ENCODE data around the gene PDPR. TPM values are rescaled to one million over a fixed set of nuclear protein-coding genes. Genes with fewer than 3 reads are reported as not detected.
"Not testable (repeated sequence)": the region's sequence is repeated elsewhere in the genome, so short reads cannot be mapped to it uniquely, and the experiment has no call there.

The PDPR gene
- total RNA-seq: 10 to 100 TPM; 23.2 to 38.4 (median 25.8) TPM

DNA sequence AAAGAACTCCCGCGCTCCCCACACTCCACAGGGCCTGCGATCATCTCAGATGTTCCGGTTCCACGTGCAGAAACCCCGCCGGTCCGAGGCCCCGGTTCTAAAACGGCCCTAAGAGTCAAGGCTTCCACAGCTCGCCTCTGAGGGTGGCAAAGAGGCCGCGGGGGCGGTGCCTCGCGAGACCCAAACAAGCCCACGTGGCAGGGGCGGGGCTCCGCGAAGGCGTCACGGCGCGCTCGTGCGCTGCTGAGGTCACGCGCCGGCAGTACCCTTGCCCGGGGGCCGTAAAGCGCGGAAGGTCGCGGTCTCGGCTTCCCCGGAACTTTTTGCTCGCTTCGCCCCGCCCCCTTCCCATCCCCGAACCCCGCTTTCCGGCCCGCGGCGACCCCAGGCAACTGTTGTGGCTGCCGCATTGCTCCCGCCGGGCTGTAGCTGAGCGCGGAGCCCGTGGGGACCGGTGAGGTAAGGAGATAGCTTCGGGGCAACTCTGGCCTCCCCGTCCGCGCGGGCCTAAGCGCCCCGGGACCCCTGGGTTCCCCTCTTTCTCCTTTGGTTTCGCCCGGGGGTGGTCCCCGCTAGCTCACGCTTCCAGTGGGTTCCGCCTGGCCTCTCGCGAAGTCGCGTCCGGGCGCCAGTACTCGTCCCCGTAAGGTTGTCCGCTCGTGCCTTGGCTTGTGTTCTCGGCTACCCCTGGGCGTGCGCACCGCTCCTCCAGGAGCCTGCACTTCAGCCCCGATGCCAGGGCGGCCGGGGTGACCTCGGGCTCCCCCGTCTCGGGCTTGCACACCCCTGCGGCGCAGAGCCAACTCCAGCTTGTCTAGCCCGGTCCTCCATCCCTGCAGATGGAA, at the start of gene PDPR:
Gene PDPR, plus strand, starts transcription at position 351 of the 845 bp plus-strand sequence. CDS start 6,161 bp downstream, outside the sequence.
- WGBS, 2 donors: 0% methylated on average over 43 of the region's 88 CpGs; no CpG with 5 or more reads in 1 of the 2 donors
- H3K36me3 ChIP-seq: not testable (repeated sequence)
- peak in 1 of 2 donors; percentile 66 for TF ChIP-seq POLR2A (IDR thresholded peaks at IDR 0.05)
- TF ChIP-seq EP300 (IDR thresholded peaks at IDR 0.05): peak; percentile 23 to 88

DNA sequence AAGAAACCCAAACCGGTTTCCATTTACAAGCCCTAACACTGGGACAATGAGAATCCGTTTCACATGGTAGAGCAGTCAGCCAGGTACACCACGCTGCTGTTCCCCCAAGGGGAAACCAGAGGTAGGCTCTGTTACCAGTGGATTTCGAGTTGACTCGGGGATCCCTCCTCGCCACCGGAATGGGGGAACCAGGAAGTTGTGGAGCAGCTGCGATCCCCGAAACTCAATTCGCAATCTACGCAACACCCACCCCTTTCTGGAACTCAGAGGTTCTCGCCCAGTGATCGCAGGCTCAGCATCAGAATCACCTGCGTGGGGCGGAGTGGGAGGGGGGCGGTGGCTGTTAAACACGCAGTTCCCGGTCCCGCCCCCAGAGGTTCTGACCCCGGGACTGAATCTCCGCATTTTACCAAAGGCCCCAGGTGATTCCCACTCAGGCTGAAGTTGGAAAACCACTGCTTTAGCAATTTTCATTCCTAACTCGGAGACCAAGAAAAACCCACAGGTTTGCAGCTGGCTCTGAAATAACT, 49.2 kb upstream of the PDPR start:
- peak in 1 of 2 donors; percentile 36 for TF ChIP-seq POLR2A (IDR thresholded peaks at IDR 0.05)
- TF ChIP-seq, protein P1, sequence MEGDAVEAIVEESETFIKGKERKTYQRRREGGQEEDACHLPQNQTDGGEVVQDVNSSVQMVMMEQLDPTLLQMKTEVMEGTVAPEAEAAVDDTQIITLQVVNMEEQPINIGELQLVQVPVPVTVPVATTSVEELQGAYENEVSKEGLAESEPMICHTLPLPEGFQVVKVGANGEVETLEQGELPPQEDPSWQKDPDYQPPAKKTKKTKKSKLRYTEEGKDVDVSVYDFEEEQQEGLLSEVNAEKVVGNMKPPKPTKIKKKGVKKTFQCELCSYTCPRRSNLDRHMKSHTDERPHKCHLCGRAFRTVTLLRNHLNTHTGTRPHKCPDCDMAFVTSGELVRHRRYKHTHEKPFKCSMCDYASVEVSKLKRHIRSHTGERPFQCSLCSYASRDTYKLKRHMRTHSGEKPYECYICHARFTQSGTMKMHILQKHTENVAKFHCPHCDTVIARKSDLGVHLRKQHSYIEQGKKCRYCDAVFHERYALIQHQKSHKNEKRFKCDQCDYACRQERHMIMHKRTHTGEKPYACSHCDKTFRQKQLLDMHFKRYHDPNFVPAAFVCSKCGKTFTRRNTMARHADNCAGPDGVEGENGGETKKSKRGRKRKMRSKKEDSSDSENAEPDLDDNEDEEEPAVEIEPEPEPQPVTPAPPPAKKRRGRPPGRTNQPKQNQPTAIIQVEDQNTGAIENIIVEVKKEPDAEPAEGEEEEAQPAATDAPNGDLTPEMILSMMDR (IDR thresholded peaks at IDR 0.05): peak in 2 of 5 experiments; percentile 15 to 30
- peak overlapping the region; percentile 90 to 95 (median 90) for H3K27ac ChIP-seq

More for the DNA sequence above, at the start of gene PDPR:
- Histone ChIP-seq H3K4me1 (peaks cover 0 to 15% (median 0%) of the 10 kb centered on the region in 4 donors), H3K4me3 (peak within 1 kb of the TSS; percentile 57 to 81 (median 68)), H3K27ac (peak within 1 kb of the TSS; percentile 81 to 91 (median 86))
- H3K9me3 ChIP-seq, H3K27me3 ChIP-seq: not testable (repeated sequence)
- DNase-seq (ENCODE audit: low spot score in 2 of 2): peak; percentile 90 to 92

DNA sequence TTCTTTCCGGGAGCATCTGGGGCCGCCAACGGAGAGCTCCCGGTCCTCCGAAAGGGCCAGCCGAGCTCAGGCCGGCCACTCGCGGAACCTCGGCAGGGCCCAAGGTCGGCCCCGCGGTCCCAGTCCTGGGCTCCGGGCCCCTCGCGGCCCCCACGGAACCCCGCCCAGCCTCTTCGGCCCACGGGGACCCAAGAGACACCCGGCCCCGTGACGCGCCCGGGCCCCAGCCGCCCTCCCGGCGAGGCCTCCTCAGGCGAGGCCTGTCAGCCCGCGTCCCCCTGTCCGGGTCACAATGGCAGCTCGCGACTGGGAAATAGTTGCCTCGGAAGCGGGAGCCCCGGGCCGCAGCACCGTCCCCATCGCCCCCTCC, 48.8 kb upstream of the PDPR start:
- H3K4me1 ChIP-seq: peaks cover 0 to 29% (median 0%) of the 10 kb centered on the region in 4 donors
- not testable (repeated sequence) for H3K27me3 ChIP-seq; DNase-seq (ENCODE audit: low spot score in 2 of 2); H3K36me3 ChIP-seq; H3K9me3 ChIP-seq
- peak overlapping the region; percentile 90 to 95 (median 90) for H3K27ac ChIP-seq
- peak overlapping the region; percentile 72 to 90 (median 81) for H3K4me3 ChIP-seq
- 0% methylated on average over 9 of the region's 40 CpGs; no CpG with 5 or more reads in 1 of the 2 donors for WGBS, 2 donors

More for the DNA sequence above, 49.2 kb upstream of the PDPR start:
- not testable (repeated sequence) for H3K27me3 ChIP-seq, H3K36me3 ChIP-seq, H3K9me3 ChIP-seq
- peaks cover 0 to 31% (median 0%) of the 10 kb centered on the region in 4 donors for H3K4me1 ChIP-seq
- 2 to 5% methylated on average over 16 to 22 of the region's 22 CpGs for whole genome bisulfite sequencing, 2 donors
- peak overlapping the region; percentile 72 to 90 (median 81) for H3K4me3 ChIP-seq
- peak; percentile 36 to 63 for DNase-seq (ENCODE audit: low spot score in 2 of 2)

DNA sequence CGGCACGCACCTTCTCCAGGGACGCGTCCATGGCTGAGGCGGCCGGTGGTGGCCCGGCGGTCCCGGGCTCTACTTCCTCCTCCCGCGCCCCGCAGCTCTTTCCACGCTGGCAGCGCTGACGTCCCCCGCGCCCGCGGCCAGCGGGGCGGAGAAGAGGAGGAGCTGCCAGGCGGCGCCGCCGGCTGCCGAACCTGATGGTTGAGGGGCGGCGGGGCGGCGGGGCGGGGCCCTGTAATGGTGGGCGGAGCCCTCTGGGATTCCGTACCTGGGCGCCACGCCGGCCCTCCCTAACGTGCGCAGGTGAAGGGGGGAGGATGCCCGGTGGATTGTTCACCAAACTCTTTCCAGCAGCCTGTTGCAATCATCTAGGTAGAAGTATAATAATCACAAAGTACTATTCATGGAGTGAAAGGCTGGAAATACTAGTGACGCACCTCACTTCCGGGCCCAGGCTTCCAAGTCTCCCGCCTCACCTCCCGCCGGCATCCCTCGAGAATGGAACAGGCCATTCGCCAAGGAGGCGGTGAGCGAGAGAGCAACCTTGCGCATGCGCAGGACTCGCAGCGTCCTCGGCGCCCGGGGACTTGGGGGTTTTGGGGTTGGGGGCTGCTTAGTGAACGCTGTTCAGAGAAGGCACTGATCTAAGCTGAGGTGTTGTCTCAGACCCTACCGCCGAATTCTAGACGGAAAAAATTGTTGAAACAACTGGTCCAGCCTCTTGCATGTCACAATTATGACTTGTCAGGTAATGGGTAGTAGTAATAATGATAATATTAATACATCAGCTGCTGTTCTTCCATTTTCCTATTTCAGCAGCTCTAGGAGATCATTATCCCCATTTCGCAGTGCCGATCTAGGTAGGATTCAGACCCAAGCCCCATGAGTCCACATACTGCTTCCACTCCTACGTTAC, 48.1 kb upstream of the PDPR start:
- not testable (repeated sequence) for H3K27me3 ChIP-seq, H3K9me3 ChIP-seq, H3K36me3 ChIP-seq
- Histone ChIP-seq H3K4me3 (peak overlapping the region; percentile 72 to 90 (median 81)), H3K4me1 (peaks cover 0 to 25% (median 0%) of the 10 kb centered on the region in 4 donors), H3K27ac (peak overlapping the region; percentile 90 to 95 (median 90))
- DNase-seq (ENCODE audit: low spot score in 2 of 2): peak; percentile 65 to 74
- 1 to 2% methylated on average over 35 to 57 of the region's 62 CpGs for WGBS, 2 donors
- peak in 1 of 2 donors; percentile 71 for TF ChIP-seq EP300 (IDR thresholded peaks at IDR 0.05)
- TF ChIP-seq POLR2A (IDR thresholded peaks at IDR 0.05): peak; percentile 49 to 63

DNA sequence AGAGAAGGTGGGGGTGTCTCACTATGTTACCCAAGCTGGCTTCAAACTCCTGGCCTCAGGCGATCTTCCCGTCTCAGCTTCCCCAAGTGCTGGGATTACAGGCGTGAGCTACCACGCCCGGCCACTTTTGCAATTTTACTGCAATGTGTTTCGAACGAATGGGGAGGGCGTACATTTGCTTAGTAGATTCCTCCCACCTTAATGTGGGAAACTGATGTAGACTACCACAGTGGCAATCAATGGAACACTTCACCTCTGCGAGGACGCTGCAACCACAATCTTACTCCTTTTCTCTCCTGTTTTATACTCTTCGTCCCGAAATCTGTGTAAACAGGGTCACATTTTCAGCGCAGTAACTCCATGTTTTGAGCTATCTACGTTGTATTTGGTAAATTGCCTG, 47.4 kb upstream of the PDPR start:
- H3K4me3 ChIP-seq: peak overlapping the region in 3 of 4 donors; percentile 72 to 90 (median 74)
- H3K36me3 ChIP-seq; DNase-seq (ENCODE audit: low spot score in 2 of 2); H3K9me3 ChIP-seq; H3K27me3 ChIP-seq; H3K27ac ChIP-seq: not testable (repeated sequence)
- 22 to 37% methylated on average over 14 of the region's 14 CpGs for WGBS, 2 donors
- peaks cover 0 to 25% (median 0%) of the 10 kb centered on the region in 4 donors for H3K4me1 ChIP-seq

DNA sequence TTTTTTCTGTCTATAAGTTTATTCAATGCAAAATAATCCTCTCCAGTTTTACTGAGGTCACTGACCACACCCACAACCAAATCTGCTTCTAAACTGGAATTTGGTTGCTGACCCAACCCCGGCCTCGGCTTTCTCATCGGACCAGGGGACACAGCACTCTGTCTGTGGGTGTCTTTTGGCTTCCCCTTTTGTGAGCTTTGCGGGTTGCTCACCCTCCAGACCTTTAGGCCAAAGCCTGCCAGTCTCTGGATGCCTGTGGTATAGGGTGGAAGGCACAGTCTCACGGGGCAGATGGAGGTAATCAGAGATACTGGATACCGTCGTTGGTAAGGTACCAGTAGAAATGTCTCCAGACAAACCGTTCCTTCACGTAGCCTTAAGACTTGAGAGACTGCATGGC, 35.1 kb upstream of the PDPR start:
- not testable (repeated sequence) for H3K4me1 ChIP-seq; H3K36me3 ChIP-seq; DNase-seq (ENCODE audit: low spot score in 2 of 2); H3K27me3 ChIP-seq; H3K27ac ChIP-seq; H3K9me3 ChIP-seq; H3K4me3 ChIP-seq
- 91 to 94% methylated on average over 5 to 6 of the region's 9 CpGs for WGBS, 2 donors

DNA sequence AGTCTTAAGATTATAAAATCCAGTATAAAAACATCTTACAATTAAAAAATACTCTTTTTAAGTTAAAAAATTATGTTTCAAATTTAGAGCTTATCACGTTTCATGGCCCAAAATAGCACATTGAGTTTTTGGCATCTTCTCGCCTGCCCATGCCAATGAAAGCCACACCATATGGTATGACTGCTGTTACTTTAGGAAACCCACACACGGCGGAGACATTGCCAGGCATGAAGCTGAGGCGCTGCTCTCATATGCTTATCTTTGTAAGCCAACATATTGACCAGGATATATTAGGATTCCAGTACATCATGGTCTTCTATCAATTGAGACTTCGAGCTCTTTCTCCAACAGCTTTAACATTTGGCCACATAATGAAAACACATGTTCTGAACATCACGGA, 32.9 kb upstream of the PDPR start:
- H3K27me3 ChIP-seq; DNase-seq (ENCODE audit: low spot score in 2 of 2); H3K27ac ChIP-seq; H3K4me1 ChIP-seq; H3K4me3 ChIP-seq; H3K9me3 ChIP-seq; H3K36me3 ChIP-seq: not testable (repeated sequence)
- WGBS, 2 donors: 83 to 84% methylated on average over 7 of the region's 7 CpGs

DNA sequence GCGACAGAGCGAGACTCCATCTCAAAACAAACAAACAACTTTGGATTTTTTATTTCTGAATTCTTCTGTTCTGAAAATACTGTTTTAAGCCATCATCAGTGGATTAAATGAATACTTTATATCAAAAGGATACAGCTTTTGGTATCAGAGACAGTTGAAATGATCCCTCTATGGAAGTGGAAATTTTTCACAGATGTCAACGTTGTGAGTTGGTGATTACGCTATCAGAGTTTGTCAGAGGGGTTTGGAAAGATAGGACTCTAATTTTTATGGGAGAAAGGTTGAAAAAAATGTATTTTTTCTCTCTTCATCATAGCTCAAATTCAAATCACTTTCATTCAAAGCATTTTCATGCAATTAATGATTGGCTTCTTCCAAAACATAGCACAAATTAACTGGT, 30.2 kb upstream of the PDPR start:
- H3K9me3 ChIP-seq; H3K4me1 ChIP-seq; H3K27ac ChIP-seq; DNase-seq (ENCODE audit: low spot score in 2 of 2); H3K4me3 ChIP-seq; H3K27me3 ChIP-seq; H3K36me3 ChIP-seq: not testable (repeated sequence)
- WGBS, 2 donors: 83 to 90% methylated on average over 4 of the region's 4 CpGs

DNA sequence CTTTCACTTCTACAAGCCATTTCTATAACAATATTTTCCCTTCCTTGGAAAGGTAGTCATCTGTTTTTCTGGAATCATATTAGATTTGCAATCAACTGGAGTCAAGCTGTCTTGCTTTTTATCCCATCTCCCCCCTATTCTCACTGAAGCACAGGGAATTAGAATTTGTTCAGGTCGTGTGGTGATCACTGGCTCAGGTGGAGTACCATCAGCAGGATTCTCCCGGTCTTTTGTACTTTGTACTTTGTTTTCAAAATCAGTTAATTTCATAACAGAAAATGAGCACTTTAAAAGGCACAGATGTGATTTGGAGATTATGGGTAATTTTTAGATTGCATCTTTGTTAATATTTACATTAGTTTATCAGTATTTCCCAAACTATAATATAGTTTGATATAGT, 26.0 kb upstream of the PDPR start:
- H3K4me1 ChIP-seq; H3K27ac ChIP-seq; H3K27me3 ChIP-seq; H3K36me3 ChIP-seq; H3K4me3 ChIP-seq; H3K9me3 ChIP-seq; DNase-seq (ENCODE audit: low spot score in 2 of 2): not testable (repeated sequence)
- 57 to 77% methylated on average over 2 of the region's 2 CpGs for WGBS, 2 donors

DNA sequence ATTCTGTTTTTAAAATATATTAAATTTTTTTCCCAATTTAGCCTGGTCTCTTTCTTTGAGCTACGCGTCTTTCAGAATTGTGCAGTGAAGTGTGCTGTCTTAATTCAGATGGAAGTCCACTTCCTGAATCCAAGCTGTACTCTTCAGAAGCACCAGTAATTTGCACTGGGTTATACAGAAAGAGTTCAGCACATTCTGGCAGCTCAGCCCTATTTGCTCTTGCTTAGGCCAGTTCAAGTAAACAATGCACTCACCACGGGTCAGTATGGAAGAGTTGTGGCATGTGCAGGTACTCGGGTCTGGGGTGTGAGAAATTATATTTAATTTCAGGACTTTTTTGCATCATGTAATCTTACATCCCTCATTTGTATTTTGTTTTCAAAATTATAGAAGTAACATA, 25.3 kb upstream of the PDPR start:
- H3K27me3 ChIP-seq; H3K4me1 ChIP-seq; H3K36me3 ChIP-seq; H3K9me3 ChIP-seq; H3K27ac ChIP-seq; H3K4me3 ChIP-seq; DNase-seq (ENCODE audit: low spot score in 2 of 2): not testable (repeated sequence)
- WGBS, 2 donors: 67% methylated on average over 1 of the region's 4 CpGs; no CpG with 5 or more reads in 1 of the 2 donors

DNA sequence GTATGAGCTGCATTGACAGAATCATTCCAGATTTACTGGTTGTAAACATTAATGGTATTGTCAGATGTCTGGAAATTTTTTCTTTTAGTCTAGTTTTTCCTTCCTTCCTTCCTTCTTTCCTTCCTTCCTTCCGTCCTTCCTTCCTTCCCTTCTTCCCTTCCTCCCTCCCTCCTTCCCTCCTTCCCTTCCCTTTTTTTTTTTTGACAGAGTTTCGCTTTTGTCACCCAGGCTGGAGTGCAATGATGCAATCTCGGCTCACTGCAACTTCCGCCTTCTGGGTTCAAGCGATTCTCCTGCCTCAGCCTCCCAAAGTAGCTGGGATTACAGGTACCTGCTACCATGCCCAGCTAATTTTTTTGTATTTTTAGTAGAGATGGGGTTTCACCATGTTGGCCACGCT, 24.8 kb upstream of the PDPR start:
- H3K4me1 ChIP-seq; H3K9me3 ChIP-seq; H3K36me3 ChIP-seq; H3K27me3 ChIP-seq; H3K27ac ChIP-seq; H3K4me3 ChIP-seq; DNase-seq (ENCODE audit: low spot score in 2 of 2): not testable (repeated sequence)
- 83 to 90% methylated on average over 6 of the region's 6 CpGs for WGBS, 2 donors

Data from tibial nerve (tissue), 4 donors.